Fibroblast of the conjunctiva (primary cell): ENCODE data around the gene STK10.

Experiments
- DNase-seq: peaks from one replicate; pipeline ENCODE4 v3.0.0-alpha.2; 2010; ENCODE audit warnings: low read depth

Gene STK10

GRCh38 chr5:172106511-172107356, 81.3 kb downstream of the STK10 start:
- DNase-seq = no peak

GRCh38 chr5:172105811-172106210, 82.2 kb downstream of the STK10 start:
- no peak for DNase-seq

- no peak for DNase-seq
These were observed 83.0 kb downstream of the STK10 start for GRCh38 chr5:172104801-172105701.

GRCh38 chr5:172104021-172104420, 84.0 kb downstream of the STK10 start:
- no peak for DNase-seq

- peak; percentile 86 for DNase-seq
These were observed 85.0 kb downstream of the STK10 start for GRCh38 chr5:172102913-172103626.

DNA sequence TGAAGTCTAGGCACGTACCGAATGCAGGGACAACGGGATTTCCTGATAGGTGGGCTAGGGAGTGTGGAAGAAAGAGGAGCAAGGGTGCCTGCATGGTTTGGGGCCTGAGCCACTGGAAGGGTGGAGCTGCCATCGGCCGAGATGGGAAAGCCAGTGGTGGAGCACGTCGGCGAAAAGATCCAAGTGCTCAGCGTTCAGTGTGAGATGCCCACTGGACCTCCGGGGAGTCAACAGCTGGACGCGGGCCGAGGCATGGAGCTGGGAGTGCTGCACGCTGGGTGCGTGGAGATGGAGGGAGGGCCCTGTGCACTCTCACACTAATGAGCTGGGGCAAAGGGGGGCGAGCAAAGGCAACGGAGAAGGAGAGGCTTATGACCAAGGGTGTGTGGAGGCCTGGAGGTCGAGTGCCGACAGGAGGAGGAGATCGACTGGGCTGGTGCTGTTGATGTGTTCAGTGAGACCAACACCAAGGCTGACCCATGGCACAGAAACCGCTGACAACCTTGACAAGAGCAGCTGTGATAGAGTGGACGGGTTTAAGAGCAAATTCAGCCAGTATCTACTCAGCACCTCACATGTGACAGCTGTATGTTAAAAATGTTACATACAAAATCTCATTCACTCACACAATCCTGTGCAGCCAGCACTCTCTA, 85.7 kb downstream of the STK10 start:
- DNase-seq = no peak

DNA sequence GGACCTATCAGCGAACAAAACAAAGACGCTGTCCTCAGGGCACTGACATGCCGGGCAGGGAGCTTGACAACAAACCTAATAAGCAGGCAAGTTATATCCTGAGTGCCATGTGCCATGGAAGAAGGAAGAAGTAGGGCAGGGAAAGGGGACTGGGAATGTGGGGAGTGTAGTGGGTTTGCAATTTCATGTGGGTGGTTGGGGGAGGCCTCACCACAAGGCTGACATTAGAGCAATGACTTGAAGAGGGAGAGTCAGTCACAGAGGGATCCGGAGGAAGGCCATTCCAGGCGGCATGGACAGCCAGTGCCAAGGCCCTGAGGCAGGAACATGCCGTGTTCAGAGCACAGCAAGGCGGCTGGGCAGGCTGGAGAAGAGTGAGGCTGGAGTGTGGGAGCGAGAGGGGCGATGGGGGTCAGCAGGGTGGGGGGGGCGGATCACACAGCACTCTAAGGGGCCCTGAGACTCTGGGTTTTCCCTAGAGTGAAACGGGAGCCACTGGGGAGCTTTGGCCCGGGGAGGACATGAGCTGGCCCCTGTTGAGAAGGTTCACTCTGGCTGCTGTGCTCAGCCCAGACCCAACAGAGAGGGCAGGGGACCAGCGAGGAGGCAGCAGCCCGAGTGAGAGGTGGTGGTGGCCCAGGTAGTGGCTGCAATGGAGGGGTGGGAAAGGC, 86.3 kb downstream of the STK10 start:
- DNase-seq = no peak

GRCh38 chr5:172098883-172099282, 89.1 kb downstream of the STK10 start:
- DNase-seq = no peak

- no peak for DNase-seq
These were observed 90.0 kb downstream of the STK10 start for GRCh38 chr5:172098046-172098445.

GRCh38 chr5:172097356-172097755, 90.7 kb downstream of the STK10 start:
- DNase-seq = no peak

DNA sequence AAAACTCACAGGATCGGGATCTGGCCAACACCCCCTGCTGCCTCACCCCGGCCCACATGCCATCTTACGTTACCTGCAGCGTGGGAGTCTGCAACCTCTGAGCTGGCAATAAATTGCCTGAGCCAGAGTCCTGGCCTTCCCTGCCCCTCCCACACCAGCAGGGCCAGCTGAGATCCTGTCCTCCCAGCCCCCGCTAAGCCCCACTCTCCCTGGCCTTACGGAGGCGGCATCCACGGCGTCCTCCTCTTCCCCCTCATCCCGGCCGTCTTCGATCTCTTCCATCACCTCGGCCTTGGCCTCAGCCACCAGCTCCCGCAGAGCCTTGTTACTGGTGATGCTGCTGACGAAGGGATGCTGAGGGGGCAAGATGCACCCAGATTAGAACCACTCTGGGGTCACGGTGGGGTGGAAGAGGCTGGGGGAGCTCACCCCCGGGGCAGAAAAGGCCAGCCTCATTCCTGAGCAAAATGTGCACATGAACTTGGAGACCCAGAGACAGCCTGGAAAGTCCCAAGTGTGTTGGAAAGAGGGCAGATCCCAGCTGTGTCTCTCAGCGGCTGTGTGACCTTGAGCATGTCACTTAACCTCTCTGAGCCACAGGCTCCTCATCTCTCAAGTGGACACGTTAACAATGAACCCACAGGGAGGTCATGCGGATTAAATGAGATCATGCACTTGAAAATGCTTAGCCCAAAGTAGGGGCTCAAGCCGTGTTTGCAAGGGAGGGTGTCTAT, 91.7 kb downstream of the STK10 start:
- DNase-seq = no peak

DNA sequence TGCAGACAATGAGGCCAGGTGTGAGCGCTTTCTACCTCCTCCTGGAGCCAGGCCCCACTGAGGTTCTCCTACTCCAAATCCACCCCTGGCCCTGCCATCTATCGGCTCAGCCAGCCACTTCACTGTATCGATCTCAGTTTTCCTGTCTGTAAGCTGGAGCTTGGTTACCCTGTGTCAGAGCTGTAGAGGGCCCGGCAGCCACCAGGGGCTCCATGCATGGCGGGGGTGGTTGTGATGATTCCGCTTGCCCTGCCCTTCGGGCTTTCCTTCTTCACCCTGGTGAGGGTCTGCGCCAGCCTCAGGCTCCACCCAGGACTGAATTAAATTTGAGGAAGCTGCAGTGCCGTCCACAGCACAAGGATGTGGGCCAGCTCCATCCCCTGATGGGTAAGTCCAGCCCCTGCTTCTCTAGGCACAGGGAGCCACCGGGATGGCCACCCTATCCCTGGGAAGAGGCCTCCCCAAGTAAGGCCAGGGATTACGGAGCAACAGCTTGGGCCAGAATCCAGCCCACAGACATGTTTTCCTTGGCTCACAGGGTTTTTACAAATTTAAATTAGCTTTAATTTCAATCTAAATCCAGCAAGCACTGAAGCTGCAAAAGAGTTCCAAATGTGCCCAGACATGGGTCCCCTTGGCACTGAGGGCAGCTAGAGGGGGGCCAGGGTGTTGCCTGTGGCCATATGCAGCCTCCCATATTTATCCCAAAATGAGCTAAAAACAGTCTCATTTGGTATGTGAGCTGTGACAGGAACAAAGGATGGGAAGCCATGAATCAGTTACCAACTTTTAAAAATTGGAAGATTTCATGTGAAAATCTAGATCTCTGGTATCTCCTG, 92.4 kb downstream of the STK10 start:
- DNase-seq = no peak

DNA sequence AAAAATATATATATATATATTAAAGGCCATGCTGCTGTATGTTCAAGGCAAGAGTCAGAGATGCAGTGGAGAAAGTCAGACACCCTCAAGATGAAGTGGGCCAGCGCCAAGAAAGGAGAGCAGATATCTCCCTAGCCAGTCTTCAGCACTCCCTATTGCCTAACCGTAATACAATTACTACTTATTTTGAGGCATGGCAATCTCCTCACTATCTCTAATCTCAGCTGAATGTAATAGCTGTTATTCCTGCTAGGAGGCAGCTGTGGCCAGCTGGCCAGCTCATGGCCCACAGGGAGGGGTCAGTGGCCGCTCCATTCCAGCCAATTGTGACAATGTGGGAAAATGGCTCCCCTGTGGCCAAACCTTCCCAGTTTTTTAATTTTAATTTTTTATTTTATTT, 94.1 kb downstream of the STK10 start:
- no peak for DNase-seq

DNA sequence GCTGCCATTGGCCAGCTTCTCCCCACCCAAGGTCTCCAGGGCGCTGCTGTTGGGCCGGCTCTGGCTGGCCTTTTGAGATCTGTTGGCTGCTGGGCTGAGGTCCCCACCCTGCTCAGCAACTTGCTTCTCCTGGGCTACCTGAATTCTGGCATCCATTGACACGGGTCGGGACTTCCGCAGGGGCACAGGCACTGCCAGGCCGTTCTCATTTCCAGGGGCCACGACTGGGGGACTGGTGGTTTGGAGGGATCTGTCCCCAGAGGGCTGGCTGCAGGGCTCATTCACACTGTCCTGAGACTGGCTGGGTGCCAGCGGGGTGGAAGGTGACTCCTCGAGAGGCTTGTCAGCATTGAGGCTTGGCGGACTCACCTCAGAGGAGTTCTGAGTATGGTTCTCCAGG, 94.5 kb downstream of the STK10 start:
- no peak for DNase-seq

DNA sequence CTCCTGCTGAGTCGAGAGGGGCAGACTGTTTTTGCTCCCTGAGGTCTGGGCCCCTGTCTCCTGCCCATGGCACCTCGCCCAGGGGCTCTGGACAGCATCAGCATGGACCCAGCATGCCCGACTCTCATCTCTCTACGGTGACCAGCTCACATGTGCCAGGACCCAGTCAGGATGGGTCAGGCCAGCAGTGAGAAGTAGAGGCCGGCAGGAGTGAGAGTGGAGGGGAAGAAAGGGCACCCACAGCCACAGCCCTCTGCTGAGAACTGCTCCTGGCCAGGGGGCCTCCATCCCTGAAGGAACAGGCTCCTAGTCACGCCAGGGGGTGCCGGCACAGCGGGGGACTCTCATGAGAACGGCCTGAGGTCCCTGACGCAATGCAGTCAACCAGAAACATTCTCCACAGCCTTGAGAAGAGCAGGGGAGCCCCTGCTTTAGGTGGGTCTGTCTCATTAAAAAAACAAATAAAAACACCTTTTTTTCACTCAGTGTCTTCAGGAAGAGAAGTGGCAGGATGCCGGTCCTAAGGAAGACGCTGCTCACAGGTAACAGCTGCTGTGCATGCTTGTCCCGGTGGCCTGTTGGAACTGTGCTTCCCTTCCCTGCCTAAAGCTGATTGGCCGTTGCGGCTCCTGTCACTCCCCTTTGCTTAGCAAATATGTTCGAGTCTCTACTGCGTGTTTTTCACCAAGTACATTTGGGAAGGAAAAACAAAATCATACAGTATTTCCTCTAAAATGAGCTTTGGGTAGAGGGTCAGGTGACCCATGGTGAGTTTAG, 95.9 kb downstream of the STK10 start:
- DNase-seq = no peak

DNA sequence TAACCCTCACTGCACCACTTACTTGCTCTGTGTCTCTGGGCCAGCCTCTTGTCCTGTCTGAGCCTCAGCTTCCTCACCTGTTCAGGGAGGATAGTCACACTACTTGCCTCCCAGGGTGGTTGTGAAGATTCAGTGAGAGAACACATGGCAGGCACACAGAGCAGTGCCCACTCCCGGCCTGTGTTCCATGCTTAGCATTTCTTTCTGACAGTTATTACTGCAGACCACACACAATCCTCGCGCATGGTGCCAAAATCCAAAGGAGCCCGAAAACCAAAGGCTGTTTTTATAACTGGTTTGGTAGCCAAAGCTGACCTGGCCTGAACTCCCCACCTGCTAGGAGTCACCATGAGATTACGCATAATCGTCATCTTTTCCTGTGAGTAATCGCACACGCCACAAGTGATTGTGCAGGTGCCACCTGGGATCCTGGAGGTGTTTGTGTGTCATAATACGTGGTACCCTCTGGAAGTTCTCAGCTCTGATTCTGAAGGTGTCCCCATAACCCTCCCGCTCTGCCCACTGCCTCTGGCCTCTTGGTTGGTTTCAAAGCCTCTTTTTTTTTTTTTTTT, 97.0 kb downstream of the STK10 start:
- no peak for DNase-seq

- DNase-seq = no peak
These were observed 98.5 kb downstream of the STK10 start for GRCh38 chr5:172089298-172090117.

DNA sequence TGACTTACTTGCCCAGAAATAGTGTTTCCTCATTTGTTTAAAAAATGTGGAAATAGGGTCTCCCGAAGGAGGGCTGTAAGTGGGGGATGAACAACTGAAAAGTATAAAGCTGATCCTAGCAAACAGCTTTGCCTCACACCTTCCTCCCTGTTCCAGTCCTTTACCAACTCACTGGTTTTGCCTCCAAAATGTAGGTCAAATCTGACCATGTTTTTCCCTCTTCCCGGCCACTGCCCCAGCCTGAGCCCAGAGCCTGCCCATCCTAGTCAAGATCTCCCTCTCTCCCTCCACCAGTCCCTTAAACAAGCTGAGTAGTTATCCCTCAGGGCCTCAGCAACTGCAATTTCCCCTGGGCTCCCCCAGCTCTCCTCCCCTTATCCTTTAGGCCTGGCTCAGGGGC, 99.2 kb downstream of the STK10 start:
- DNase-seq = no peak
